Activated CD8-positive, alpha-beta T cell treated with anti-CD3 and anti-CD28 coated beads for 36 hours (primary cell): ENCODE measurements around the gene TRABD2A. TPM values are rescaled to one million over a fixed set of nuclear protein-coding genes. Genes with fewer than 3 reads are reported as not detected.

ENCODE experiments used
- ATAC-seq: fragments of 200-7000 bp; cut with Tn5 transposase; one replicate; pipeline ENCODE4 v1.10.0; 2021; ENCODE audit warnings: mild to moderate bottlenecking, moderate library complexity
- CTCF ChIA-PET: fragments of 350-600 bp; sonication (Branson Sonifier 250); formaldehyde crosslinking; loops from one replicate; lab custom pipeline; 2021; ENCODE audit warnings: antibody characterized with exemption; lab: Charles Lee
- POLR2A ChIA-PET: fragments of 350-600 bp; sonication (Branson Sonifier 250); formaldehyde crosslinking; loops from one replicate; lab custom pipeline; 2021; ENCODE audit warnings: antibody characterized with exemption; lab: Charles Lee
- DNase-seq: peaks from one replicate; pipeline ENCODE4 v3.0.0-alpha.2; 2020
- H3K27ac Mint-ChIP-seq: one replicate; pipeline ENCODE4 v1.8.0; 2021; ENCODE audit warnings: mild to moderate bottlenecking, mixed read lengths
- H3K27me3 Mint-ChIP-seq: one replicate; pipeline ENCODE4 v1.8.0; 2021; ENCODE audit warnings: mixed read lengths
- H3K36me3 Mint-ChIP-seq: one replicate; pipeline ENCODE4 v1.8.0; 2021; ENCODE audit warnings: low read depth, mixed read lengths
- H3K4me1 Mint-ChIP-seq: one replicate; pipeline ENCODE4 v1.8.0; 2021; ENCODE audit warnings: low read depth, mixed read lengths
- H3K4me3 Mint-ChIP-seq: one replicate; pipeline ENCODE4 v1.8.0; 2021; ENCODE audit warnings: mild to moderate bottlenecking, moderate library complexity, mixed read lengths
- H3K9me3 Mint-ChIP-seq: one replicate; pipeline ENCODE4 v1.8.0; 2021; ENCODE audit warnings: mixed read lengths
- intact Hi-C: fragments of 100-400 bp; cut with micrococcal nuclease; formaldehyde crosslinking; loops from one replicate; pipeline ENCODE4 v1.10.0; 2022
- total RNA-seq, 2 experiments: library from RNA; stranded (reverse); gene quantifications; one replicate each; pipeline ENCODE4 v1.2.3, GENCODE V29; 2021
- TF ChIP-seq, protein P1 (sequence below): fragments of 200-600 bp; IDR thresholded peaks from one replicate; pipeline ENCODE4 v1.8.0; 2022; ENCODE audit warnings: antibody characterized with exemption, mild to moderate bottlenecking

TRABD2A gene
- total RNA-seq, 2 experiments from 2014 or later: 56.3 to 56.4 TPM

DNA sequence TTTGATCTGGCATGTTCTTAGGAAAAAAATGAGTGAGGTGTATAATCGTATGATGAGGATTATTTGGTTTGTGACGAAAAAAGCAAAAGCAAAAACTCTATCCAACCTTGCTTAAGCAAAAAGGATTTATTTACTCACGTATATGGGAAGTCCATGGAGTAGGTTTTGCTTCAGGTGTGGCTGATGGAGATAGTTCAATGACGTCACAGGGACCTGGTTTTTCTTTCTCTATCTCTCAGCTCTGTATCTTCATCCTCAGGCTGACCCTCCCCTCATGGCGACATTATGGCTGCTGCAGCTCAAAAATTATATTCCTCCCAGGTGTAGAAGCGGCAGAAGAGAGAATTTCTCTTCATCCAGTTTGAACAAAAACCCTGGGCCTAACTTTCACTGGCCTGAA lies 33.5 kb upstream of the TRABD2A start:
- TF ChIP-seq, protein P1, sequence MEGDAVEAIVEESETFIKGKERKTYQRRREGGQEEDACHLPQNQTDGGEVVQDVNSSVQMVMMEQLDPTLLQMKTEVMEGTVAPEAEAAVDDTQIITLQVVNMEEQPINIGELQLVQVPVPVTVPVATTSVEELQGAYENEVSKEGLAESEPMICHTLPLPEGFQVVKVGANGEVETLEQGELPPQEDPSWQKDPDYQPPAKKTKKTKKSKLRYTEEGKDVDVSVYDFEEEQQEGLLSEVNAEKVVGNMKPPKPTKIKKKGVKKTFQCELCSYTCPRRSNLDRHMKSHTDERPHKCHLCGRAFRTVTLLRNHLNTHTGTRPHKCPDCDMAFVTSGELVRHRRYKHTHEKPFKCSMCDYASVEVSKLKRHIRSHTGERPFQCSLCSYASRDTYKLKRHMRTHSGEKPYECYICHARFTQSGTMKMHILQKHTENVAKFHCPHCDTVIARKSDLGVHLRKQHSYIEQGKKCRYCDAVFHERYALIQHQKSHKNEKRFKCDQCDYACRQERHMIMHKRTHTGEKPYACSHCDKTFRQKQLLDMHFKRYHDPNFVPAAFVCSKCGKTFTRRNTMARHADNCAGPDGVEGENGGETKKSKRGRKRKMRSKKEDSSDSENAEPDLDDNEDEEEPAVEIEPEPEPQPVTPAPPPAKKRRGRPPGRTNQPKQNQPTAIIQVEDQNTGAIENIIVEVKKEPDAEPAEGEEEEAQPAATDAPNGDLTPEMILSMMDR: no peak
- no peaks in the 10 kb centered on the region for H3K27me3 Mint-ChIP-seq
- intact Hi-C loops: no loop called here
- ChIA-PET POLR2A (no interaction called here), CTCF (interaction anchor here (3.4 kb wide), 1 partner anchor 12 kb away, joined by 20 read pairs; no protein-coding TSS in a partner anchor)
- H3K9me3 Mint-ChIP-seq: peaks cover 9% of the 10 kb centered on the region
- DNase-seq (no peak), ATAC-seq (no peak)
- peaks cover 37% of the 10 kb centered on the region for H3K4me1 Mint-ChIP-seq
- peaks cover 9% of the 10 kb centered on the region for H3K36me3 Mint-ChIP-seq
- no peak overlapping the region for H3K4me3 Mint-ChIP-seq
- H3K27ac Mint-ChIP-seq: no peak overlapping the region

DNA sequence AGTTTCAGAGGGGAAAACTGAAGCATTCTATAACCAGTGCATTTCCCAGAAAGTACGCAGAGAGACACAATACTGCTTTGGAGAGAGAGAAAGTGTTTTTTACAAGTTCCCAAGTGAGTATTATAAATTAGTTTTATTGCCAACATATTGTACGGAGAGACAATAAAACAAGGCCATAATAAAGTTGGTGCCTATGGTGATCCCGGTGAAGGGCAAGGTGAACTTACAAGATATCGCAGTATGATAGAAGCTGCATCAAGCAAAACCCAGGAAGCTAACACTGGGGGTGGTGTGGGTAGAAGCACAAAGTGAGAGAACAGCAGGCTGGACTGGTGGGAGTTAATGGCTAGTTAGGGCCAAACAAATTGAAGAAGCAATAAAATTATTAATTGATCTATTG lies 32.1 kb upstream of the TRABD2A start:
- CTCF ChIA-PET: interaction anchor here (1.1 to 3.4 kb wide), 2 partner anchors 13 to 31 kb away, joined by 3 to 20 read pairs; no protein-coding TSS in a partner anchor
- Mint-ChIP-seq H3K36me3 (peaks cover 21% of the 10 kb centered on the region), H3K27ac (no peak overlapping the region), H3K9me3 (peaks cover 13% of the 10 kb centered on the region), H3K4me3 (no peak overlapping the region), H3K4me1 (peaks cover 41% of the 10 kb centered on the region), H3K27me3 (no peaks in the 10 kb centered on the region)
- ATAC-seq (no peak), DNase-seq (no peak)
- TF ChIP-seq, protein P1: no peak
- intact Hi-C loops: no loop called here
- POLR2A ChIA-PET: interaction anchor here (0.7 to 1.1 kb wide), 2 partner anchors 12 to 63 kb away, joined by 3 read pairs; no protein-coding TSS in a partner anchor

- no peak overlapping the region for H3K4me3 Mint-ChIP-seq
Observed at GRCh38 chr2:84911135-84911678, 30.3 kb upstream of the TRABD2A start.

GRCh38 chr2:84908948-84909713 lies 28.2 kb upstream of the TRABD2A start:
- Mint-ChIP-seq H3K9me3 (peaks cover 13% of the 10 kb centered on the region), H3K4me1 (peaks cover 49% of the 10 kb centered on the region), H3K36me3 (peaks cover 41% of the 10 kb centered on the region), H3K4me3 (peak overlapping the region; percentile 98), H3K27me3 (no peaks in the 10 kb centered on the region), H3K27ac (peak overlapping the region; percentile 96)
- peak; percentile 4 for ATAC-seq
- POLR2A ChIA-PET: interaction anchor here (0.6 to 4.8 kb wide), 7 partner anchors 13 to 37 kb away, joined by 3 to 170 read pairs (median 5); partner anchors contain the start of gene TRABD2A
- TF ChIP-seq, protein P1: no peak
- CTCF ChIA-PET: interaction anchor here (1.3 to 5.1 kb wide), 2 partner anchors 11 to 16 kb away, joined by 4 to 60 read pairs; no protein-coding TSS in a partner anchor
- DNase-seq: peak; percentile 58
- intact Hi-C loops: loop anchor here (2.0 kb wide), 1 partner anchor 16 kb away; no protein-coding TSS in a partner anchor

More at GRCh38 chr2:84911135-84911678, 30.3 kb upstream of the TRABD2A start:
- intact Hi-C loops: no loop called here
- ATAC-seq (no peak), DNase-seq (no peak)
- TF ChIP-seq, protein P1: no peak
- Mint-ChIP-seq H3K27ac (no peak overlapping the region), H3K36me3 (peaks cover 36% of the 10 kb centered on the region), H3K9me3 (peaks cover 13% of the 10 kb centered on the region), H3K27me3 (no peaks in the 10 kb centered on the region), H3K4me1 (peaks cover 38% of the 10 kb centered on the region)
- ChIA-PET CTCF (interaction anchor here (1.5 kb wide), 1 partner anchor 14 kb away, joined by 6 read pairs; no protein-coding TSS in a partner anchor), POLR2A (interaction anchor here (1.0 kb wide), 1 partner anchor 13 kb away, joined by 3 read pairs; no protein-coding TSS in a partner anchor)
